DMS153 treated with DMSO at 0.1 percent for 48 hours (cell line): ENCODE data around the gene HYI.
"Not testable (repeated sequence)": the region's sequence is repeated elsewhere in the genome, so short reads cannot be mapped to it uniquely, and the experiment has no call there.

Experiments
- DNase-seq: peaks from one replicate; lab custom pipeline; 2025; ENCODE audit not compliant: unreplicated experiment; lab: John Stamatoyannopoulos, UW

The HYI gene

GRCh38 chr1:43430831-43431230, 22.9 kb downstream of the HYI start:
- no peak for DNase-seq

DNA sequence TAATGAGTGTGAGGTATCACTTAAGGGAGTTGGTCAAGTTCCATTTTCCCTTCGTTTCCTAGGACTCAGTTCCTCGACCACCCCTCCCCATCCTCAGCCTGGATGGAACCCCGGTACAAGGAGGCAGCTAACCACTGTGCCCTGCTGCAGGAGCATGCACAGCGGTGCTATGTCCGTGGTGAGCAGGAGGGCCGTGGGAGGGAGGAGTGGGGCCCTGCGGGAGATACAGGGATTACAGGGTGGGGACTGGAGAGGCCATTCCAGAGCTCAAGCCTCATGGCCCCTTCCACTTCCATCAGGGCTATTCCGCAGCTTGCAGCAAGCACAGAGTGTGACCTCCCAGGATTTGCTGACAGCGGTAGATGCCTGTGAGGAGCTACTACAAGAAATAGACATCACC, 25.8 kb downstream of the HYI start:
- DNase-seq, result no peak

GRCh38 chr1:43427524-43427923, 26.2 kb downstream of the HYI start:
- no peak for DNase-seq

GRCh38 chr1:43426221-43426620, 27.5 kb downstream of the HYI start:
- no peak for DNase-seq

DNA sequence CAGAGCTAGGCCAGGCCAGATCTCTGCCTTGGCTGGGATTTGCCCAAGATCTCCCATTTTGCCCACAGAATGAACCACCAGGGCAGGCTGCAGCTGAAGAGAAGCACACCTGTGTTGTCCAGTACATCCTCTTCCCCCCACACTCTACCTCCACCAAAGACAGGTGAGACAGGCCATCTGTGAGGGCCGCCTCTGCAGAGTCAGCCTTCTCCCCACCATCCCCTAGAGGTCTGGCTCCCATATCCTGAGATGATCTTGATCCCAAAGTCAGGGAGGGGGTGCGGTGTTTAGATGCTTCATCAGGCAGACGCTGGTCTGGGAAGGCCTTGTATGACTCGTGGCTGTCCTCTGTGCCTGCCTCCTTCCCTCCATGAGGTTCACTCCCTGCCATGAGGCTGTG, 28.7 kb downstream of the HYI start:
- DNase-seq, result no peak

DNA sequence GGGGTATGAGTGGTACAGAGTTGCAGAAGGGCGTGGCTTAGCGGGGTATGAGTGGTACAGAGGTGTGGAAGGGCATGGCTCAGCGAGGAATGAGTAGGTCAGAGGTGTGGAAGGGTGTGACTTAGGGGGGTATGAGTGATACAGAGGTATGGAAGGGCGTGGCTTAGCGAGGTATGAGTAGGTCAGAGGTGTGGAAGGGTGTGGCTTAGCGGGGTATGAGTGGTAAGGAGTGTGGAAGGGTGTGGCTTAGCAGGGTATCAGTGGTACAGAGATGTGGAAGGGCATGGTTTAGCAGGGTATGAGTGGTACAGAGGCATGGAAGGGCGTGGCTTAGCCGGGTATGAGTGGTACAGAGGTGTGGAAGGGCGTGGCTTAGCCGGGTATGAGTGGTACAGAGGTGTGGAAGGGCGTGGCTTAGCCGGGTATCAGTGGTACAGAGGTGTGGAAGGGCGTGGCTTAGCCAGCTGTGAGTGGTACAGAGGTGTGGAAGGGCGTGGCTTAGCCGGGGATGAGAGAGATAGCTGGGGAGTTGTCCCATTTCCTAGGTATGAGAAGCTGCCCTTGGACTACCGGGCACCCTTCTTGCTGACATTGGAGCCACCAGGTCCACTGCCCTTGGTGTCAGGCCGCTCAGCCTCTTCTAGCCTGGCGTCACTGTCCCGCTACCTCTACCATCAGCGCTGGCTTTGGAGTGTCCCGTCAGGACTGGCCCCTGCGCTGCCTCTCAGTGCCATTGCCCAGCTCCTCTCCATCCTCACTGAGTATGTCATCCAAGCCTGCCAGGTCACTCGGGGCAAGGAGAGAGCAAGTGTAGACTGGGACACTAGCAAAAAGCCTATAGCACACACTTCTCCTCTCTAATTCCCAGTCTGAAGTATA, 29.8 kb downstream of the HYI start:
- DNase-seq, result no peak

DNA sequence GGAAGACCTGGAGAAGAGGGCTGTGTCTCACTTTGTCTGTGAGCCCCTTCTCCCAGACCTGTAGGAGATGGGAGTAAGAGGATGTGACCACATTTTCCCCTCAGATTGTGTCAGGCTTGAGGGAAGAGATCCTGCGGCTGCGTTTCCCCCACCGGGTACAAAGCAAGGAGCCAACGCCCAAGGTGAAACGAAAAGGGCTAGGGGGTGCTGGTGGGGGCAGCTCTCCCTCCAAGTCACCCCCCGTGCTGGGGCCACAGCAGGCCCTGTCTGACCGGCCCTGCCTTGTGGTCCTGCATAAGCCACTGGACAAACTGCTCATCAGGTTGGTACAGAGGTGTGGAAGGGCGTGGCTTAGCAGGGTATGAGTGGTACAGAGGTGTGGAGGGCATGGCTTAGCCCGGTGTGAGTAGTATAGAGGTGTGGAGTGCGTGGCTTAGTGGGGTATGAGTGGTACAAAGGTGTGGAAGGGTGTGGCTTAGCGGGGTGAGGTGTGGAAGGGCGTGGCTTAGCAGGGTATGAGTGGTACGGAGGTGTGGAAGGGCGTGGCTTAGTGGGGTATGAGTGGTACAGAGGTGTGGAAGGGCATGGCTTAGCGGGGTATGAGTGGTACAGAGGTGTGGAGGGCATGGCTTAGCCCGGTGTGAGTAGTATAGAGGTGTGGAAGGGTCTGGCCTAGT, 30.6 kb downstream of the HYI start:
- DNase-seq, result no peak

GRCh38 chr1:43421976-43422750, 31.6 kb downstream of the HYI start:
- DNase-seq, result no peak

GRCh38 chr1:43421396-43421795, 32.3 kb downstream of the HYI start:
- DNase-seq, result no peak

GRCh38 chr1:43420874-43421273, 32.9 kb downstream of the HYI start:
- DNase-seq, result no peak

GRCh38 chr1:43419627-43420425, 33.9 kb downstream of the HYI start:
- DNase-seq, result no peak

GRCh38 chr1:43418858-43419257, 34.9 kb downstream of the HYI start:
- no peak for DNase-seq

- no peak for DNase-seq
These were observed 37.8 kb downstream of the HYI start for GRCh38 chr1:43415901-43416300.

- peak; percentile 25 for DNase-seq
These were observed 39.0 kb downstream of the HYI start for GRCh38 chr1:43414634-43415223.

DNA sequence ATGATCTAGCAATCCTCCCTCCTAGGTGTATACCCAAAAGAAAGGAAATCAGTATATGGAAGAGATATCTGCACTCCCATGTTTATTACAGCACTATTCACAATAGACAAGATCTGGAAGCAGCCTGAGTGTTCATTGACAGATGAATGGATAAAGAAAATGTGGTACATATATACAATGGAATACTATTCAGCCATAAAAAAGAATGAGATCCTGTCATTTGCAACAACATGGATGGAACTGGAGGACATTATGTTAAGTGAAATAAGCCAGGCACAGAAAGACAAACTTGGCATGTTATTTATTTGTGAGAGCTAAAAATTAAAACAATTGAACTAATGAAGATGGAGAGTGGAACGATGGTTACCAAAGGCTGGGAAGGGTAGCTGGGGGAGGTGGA, 40.3 kb downstream of the HYI start:
- DNase-seq, result not testable (repeated sequence)

DNA sequence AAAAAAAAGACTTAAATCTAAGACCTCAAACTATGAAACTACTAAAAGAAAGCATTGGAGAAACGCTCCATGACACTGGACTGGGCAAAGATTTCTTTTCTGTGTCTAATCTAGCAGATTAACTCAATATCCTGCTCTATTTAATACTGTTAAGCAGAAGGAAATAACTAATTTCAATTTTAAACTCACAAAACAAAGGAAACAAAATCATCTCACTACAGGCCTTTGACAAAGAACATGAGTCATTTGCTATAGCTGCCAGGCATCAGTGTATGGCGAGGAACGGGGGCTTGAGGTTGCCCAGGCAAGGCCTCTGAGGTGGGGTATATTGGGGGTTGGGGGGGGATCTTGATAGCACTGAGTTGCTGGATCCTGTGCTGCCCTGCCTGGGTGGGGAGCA, 43.2 kb downstream of the HYI start:
- DNase-seq, result no peak

GRCh38 chr1:43405876-43406234, 47.9 kb downstream of the HYI start:
- no peak for DNase-seq

DNA sequence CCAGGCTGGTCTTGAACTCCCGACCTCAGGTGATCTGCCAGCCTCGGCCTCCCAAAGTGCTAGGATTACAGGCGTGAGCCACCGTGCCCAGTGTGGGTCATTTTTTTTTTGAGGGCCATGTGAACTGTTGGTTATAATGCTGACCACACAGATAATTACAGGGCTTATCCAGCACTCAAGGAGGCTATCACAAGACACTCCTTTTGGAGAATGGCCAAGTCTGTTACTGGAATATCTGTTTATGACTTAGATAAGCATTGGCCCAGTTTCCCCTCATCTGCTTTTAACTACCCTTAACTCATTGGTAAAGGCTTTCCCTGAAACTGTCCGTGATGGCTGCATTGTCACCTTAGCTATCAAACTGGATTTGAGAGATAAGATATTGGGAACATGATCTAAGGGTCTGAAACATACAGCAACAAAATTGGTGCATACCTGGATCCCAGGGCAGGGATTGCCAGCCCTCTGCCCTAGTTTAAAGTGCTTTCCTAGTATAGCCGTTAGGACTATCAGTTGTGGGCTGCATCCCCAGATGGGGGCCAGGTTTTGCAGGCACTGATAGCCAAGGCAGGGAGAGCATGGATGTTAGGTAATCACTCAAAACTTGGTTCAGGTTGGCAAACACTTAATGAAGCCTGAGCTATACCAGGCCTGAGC, 48.4 kb downstream of the HYI start:
- DNase-seq, result no peak

DNA sequence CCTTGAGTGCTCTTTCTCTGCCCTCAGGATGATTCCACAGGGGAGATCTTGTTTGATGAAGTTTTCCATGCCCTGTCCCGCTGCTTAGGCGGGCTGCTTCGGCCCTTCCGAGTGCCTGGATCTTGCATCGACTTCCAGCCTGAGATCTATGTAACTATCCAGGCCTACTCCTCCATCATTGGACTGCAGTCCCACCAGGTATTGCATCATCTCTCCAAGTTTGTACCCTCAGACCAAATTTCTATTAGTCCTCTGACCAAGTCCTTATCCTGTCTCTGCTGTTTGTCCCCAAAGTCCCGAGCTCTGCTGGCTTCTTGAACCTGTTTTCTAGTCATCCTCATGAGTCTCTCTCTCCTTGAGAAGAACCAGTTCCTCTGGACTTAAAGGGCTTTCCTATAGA, 49.4 kb downstream of the HYI start:
- DNase-seq, result no peak
